CD4-positive, alpha-beta T cell treated with Interleukin-15 for 1 hour (primary cell): Measurements from ENCODE around the gene TADA2A.

Source experiments
- DNase-seq: peaks from one replicate; pipeline ENCODE4 v3.0.0-alpha.2; 2020

The TADA2A gene

GRCh38 chr17:37406635-37407461, at the start of gene TADA2A, which contains the start of gene ACACA:
Gene TADA2A (plus strand): TSS chr17:37406886. CDS start chr17:37411366, 4,480 bp downstream.
Gene ACACA (minus strand): TSS chr17:37406836. CDS start chr17:37406299, 537 bp downstream.
- peak; percentile 70 for DNase-seq

GRCh38 chr17:37358098-37358829, 48.4 kb upstream of the TADA2A start:
- no peak for DNase-seq

GRCh38 chr17:37358830-37359681, 47.6 kb upstream of the TADA2A start:
- DNase-seq: peak; percentile 96

- no peak for DNase-seq
These were observed 47.0 kb upstream of the TADA2A start for GRCh38 chr17:37359682-37360188.

- DNase-seq: no peak
These were observed 46.1 kb upstream of the TADA2A start for GRCh38 chr17:37360632-37361031.

- no peak for DNase-seq
These were observed 45.1 kb upstream of the TADA2A start for GRCh38 chr17:37361543-37361942.

- no peak for DNase-seq
These were observed 41.1 kb upstream of the TADA2A start for GRCh38 chr17:37365589-37365988.

- no peak for DNase-seq
These were observed 38.1 kb upstream of the TADA2A start for GRCh38 chr17:37368577-37368976.

- peak; percentile 62 for DNase-seq
These were observed 33.0 kb upstream of the TADA2A start for GRCh38 chr17:37373530-37374159.

- DNase-seq: no peak
These were observed 31.0 kb upstream of the TADA2A start, which contains the start of gene C17orf78 for GRCh38 chr17:37375706-37376105. Gene C17orf78 (plus strand): TSS chr17:37375985. CDS start chr17:37376093, 108 bp downstream.

GRCh38 chr17:37382056-37382455, 24.6 kb upstream of the TADA2A start:
- DNase-seq: no peak

GRCh38 chr17:37384560-37385149, 22.0 kb upstream of the TADA2A start:
- no peak for DNase-seq

GRCh38 chr17:37385474-37385990, 21.2 kb upstream of the TADA2A start:
- DNase-seq: no peak

GRCh38 chr17:37386462-37386861, 20.2 kb upstream of the TADA2A start:
- no peak for DNase-seq

GRCh38 chr17:37388266-37388665, 18.4 kb upstream of the TADA2A start:
- DNase-seq: no peak

- DNase-seq: no peak
These were observed 17.5 kb upstream of the TADA2A start for GRCh38 chr17:37389160-37389559.

GRCh38 chr17:37391146-37391545, 15.5 kb upstream of the TADA2A start:
- DNase-seq: no peak

GRCh38 chr17:37392024-37392590, 14.6 kb upstream of the TADA2A start:
- DNase-seq: no peak

- DNase-seq: no peak
These were observed 13.3 kb upstream of the TADA2A start for GRCh38 chr17:37393352-37393751.

- no peak for DNase-seq
These were observed 7.4 kb upstream of the TADA2A start for GRCh38 chr17:37399265-37399803.

GRCh38 chr17:37400505-37400904, 6.2 kb upstream of the TADA2A start:
- DNase-seq: no peak
